HL-60 (cell line): ENCODE measurements around the gene SLC24A3.

ENCODE experiments used
- DNase-seq, 2 experiments: peaks; one replicate each; pipeline ENCODE4 v3.0.0-alpha.2; 2010 to 2020; ENCODE audit warnings: low read depth in 1 of 2, low spot score in 1 of 2
- H3K27ac ChIP-seq: fragments of 250-450 bp; sonication (Bioruptor Pico); replicated peaks from 2 replicates; pipeline ENCODE4 v1.5.1; 2020; ENCODE audit warnings: mild to moderate bottlenecking, moderate library complexity
- H3K27me3 ChIP-seq: fragments of 250-450 bp; sonication (Bioruptor Pico); 2 replicates; pipeline ENCODE4 v1.5.1; 2021; ENCODE audit warnings: mild to moderate bottlenecking, moderate library complexity; ENCODE audit not compliant: insufficient read depth, poor library complexity, severe bottlenecking
- H3K4me3 ChIP-seq: replicated peaks from 2 replicates; pipeline ENCODE4 v1.5.1; 2011; ENCODE audit warnings: mild to moderate bottlenecking, control low read depth, low read length; ENCODE audit not compliant: insufficient read depth
- GABPA ChIP-seq: IDR thresholded peaks from 2 replicates; pipeline ENCODE4 v1.6.1; 2012; ENCODE audit warnings: low read depth
- POLR2AphosphoS5 ChIP-seq: IDR thresholded peaks from 2 replicates; pipeline ENCODE4 v1.6.1; 2012; ENCODE audit warnings: low read depth
- SPI1 ChIP-seq: IDR thresholded peaks from 2 replicates; pipeline ENCODE4 v1.6.1; 2012; ENCODE audit warnings: low read depth, mild to moderate bottlenecking, borderline replicate concordance
- TF ChIP-seq, protein P1 (sequence below): IDR thresholded peaks from one replicate; pipeline ENCODE4 v1.5.1; 2011; ENCODE audit warnings: low read length, control low read depth, inconsistent platforms; ENCODE audit not compliant: insufficient read depth
- TF ChIP-seq, protein P2 (sequence below): IDR thresholded peaks from 2 replicates; pipeline ENCODE4 v1.6.1; 2012; ENCODE audit warnings: low read depth; ENCODE audit not compliant: insufficient replicate concordance

Gene SLC24A3

DNA sequence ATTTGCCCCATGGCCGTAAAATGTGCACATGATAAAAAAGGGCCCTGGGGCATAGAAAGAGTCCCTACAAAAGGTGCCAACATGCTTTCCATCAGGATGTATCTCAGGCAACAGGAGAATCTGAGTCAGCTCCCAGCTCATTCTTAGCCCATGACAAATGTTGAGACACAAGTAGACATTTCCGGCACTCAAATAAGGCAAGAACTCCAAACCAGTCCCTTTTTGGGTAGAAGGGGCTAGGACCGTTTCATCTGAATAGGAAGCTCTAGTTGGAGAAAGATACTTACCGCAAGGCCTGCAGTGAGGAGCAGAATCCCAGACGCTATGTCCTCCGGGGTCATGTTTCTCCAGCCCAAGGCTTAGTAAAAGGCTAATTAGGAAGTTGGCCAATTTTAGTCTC is 284.6 kb downstream of the SLC24A3 start:
- no peak for DNase-seq
- no peaks in the 10 kb centered on the region for H3K27me3 ChIP-seq
- TF ChIP-seq POLR2AphosphoS5 = no peak
- TF ChIP-seq, protein P1, sequence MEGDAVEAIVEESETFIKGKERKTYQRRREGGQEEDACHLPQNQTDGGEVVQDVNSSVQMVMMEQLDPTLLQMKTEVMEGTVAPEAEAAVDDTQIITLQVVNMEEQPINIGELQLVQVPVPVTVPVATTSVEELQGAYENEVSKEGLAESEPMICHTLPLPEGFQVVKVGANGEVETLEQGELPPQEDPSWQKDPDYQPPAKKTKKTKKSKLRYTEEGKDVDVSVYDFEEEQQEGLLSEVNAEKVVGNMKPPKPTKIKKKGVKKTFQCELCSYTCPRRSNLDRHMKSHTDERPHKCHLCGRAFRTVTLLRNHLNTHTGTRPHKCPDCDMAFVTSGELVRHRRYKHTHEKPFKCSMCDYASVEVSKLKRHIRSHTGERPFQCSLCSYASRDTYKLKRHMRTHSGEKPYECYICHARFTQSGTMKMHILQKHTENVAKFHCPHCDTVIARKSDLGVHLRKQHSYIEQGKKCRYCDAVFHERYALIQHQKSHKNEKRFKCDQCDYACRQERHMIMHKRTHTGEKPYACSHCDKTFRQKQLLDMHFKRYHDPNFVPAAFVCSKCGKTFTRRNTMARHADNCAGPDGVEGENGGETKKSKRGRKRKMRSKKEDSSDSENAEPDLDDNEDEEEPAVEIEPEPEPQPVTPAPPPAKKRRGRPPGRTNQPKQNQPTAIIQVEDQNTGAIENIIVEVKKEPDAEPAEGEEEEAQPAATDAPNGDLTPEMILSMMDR = no peak
- TF ChIP-seq SPI1 = no peak
- TF ChIP-seq GABPA = no peak
- TF ChIP-seq, protein P2, sequence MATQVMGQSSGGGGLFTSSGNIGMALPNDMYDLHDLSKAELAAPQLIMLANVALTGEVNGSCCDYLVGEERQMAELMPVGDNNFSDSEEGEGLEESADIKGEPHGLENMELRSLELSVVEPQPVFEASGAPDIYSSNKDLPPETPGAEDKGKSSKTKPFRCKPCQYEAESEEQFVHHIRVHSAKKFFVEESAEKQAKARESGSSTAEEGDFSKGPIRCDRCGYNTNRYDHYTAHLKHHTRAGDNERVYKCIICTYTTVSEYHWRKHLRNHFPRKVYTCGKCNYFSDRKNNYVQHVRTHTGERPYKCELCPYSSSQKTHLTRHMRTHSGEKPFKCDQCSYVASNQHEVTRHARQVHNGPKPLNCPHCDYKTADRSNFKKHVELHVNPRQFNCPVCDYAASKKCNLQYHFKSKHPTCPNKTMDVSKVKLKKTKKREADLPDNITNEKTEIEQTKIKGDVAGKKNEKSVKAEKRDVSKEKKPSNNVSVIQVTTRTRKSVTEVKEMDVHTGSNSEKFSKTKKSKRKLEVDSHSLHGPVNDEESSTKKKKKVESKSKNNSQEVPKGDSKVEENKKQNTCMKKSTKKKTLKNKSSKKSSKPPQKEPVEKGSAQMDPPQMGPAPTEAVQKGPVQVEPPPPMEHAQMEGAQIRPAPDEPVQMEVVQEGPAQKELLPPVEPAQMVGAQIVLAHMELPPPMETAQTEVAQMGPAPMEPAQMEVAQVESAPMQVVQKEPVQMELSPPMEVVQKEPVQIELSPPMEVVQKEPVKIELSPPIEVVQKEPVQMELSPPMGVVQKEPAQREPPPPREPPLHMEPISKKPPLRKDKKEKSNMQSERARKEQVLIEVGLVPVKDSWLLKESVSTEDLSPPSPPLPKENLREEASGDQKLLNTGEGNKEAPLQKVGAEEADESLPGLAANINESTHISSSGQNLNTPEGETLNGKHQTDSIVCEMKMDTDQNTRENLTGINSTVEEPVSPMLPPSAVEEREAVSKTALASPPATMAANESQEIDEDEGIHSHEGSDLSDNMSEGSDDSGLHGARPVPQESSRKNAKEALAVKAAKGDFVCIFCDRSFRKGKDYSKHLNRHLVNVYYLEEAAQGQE = no peak
- no peak overlapping the region for H3K4me3 ChIP-seq
- no peak overlapping the region for H3K27ac ChIP-seq

GRCh38 chr20:19498756-19499155 is 286.3 kb downstream of the SLC24A3 start:
- TF ChIP-seq, protein P2 = no peak
- TF ChIP-seq GABPA (no peak), SPI1 (no peak), POLR2AphosphoS5 (no peak)
- TF ChIP-seq, protein P1 = no peak
- H3K27me3 ChIP-seq = no peaks in the 10 kb centered on the region
- no peak overlapping the region for H3K4me3 ChIP-seq
- no peak for DNase-seq
- no peak overlapping the region for H3K27ac ChIP-seq

GRCh38 chr20:19501476-19502115 is 289.2 kb downstream of the SLC24A3 start:
- Histone ChIP-seq H3K4me3 (no peak overlapping the region), H3K27me3 (no peaks in the 10 kb centered on the region), H3K27ac (no peak overlapping the region)
- no peak for DNase-seq
- no peak for TF ChIP-seq GABPA
- TF ChIP-seq, protein P1 = no peak
- no peak for TF ChIP-seq POLR2AphosphoS5

DNA sequence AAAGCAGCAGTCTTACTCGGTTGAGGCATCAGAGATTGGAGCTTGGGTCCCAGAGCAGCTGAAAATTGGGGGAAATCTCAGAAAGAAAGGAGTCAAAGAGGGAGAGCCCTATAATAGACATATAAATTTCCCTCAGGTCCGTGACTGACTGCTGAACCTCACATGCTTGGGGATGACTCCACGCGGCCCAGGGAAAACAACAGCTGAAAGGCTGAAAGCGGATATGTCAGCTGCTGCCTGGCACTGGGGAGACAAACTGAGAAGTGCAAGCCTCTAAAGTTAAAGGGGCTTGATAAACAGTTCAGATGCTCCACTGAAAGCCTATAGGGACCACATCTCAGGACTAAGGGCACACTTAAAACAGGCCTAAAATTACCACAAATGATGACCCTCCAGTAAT is 289.7 kb downstream of the SLC24A3 start:
- TF ChIP-seq POLR2AphosphoS5 (no peak), SPI1 (no peak), GABPA (no peak)
- TF ChIP-seq, protein P2 = no peak
- TF ChIP-seq, protein P1 = no peak
- Histone ChIP-seq H3K27me3 (no peaks in the 10 kb centered on the region), H3K27ac (no peak overlapping the region), H3K4me3 (no peak overlapping the region)
- no peak for DNase-seq
